ENCODE results near the gene MCFD2. TPM values are rescaled to one million over a fixed set of nuclear protein-coding genes. Genes with fewer than 3 reads are reported as not detected.

Gene MCFD2
- total and polyA plus RNA-seq, 4 donors, result 56.8 to 82.8 (median 70.4) TPM

DNA sequence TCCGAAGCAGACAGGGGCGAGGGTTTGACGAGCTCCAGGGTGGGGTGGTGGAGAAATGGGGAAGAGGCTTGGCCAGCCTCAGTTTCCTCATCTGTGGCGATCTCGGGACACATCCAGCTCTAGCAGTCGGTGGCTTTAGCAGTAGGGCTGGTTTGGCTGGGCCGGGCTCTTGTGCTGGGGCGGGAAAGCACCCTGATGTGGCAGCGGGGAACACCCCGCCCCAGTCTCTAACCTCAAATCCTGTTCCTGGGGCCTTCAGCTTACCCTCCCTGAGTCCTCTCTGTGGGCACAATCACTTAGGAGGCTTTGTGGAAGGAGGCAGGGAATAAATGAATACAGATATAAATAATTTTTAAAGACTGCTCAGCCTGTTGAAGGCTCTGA, 26.5 kb upstream of the MCFD2 start:
- no peaks in the 10 kb centered on the region for H3K9me3 ChIP-seq (ENCODE audit: control insufficient read depth, insufficient read depth, low read length)
- H3K4me3 ChIP-seq (ENCODE audit: low read depth, low read length), result peak overlapping the region; percentile 69
- 21% methylated on average over 8 of the region's 10 CpGs for WGBS (ENCODE audit: insufficient coverage)
- peaks cover 19% of the 10 kb centered on the region for H3K4me1 ChIP-seq (ENCODE audit: control insufficient read depth, insufficient read depth, low read length)
- peaks cover 8% of the 10 kb centered on the region for H3K36me3 ChIP-seq (ENCODE audit: control insufficient read depth, insufficient read depth, low read length)
- peak in 2 of 6 donors; percentile 3 to 13 for DNase-seq (ENCODE audit: low read depth in 4 of 6, low spot score in 6 of 6)
- H3K27ac ChIP-seq (ENCODE audit: low read depth, low read length), result no peak overlapping the region
- H3K27me3 ChIP-seq (ENCODE audit: control insufficient read depth, insufficient read depth, low read length), result no peaks in the 10 kb centered on the region

DNA sequence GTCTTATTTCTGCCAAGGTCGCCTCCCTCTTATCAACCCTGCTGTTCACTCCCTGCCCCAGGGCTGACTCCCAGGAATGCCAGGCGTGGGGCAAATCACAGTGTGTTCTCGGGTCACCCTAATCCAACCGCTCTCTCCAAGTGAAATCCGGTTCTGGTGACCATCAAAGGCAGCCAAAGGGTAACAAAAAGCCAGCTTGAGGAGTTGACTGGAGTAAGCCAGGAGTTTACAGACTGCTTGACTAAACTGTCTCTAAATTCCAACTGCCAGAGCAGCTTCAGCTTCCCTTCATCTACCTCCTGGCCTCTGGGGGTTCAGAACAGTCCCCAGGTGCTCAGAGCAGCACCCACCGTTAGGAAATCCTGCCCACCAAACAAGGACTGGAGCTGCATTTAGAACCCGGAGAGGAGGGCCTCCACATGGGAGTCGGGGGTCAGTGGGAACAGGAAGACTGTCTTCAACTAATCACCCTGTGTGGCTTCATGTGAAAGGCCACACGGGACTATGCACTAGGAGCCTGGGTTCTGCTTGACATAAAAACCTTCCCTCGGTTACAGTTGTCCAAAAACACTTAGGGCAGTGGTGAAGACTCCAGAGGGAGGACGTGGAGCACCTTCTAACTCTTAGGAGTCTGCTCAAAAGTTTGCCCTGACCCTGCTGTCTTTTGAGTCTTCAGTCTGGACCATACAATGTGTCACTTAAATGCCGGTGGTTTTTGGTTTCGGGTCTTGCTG, 24.2 kb upstream of the MCFD2 start:
- DNase-seq (ENCODE audit: low read depth in 4 of 6, low spot score in 6 of 6), result no peak
- WGBS (ENCODE audit: insufficient coverage), result 64% methylated on average over 13 of the region's 13 CpGs
- H3K4me3 ChIP-seq (ENCODE audit: low read depth, low read length), result peak overlapping the region; percentile 54
- H3K9me3 ChIP-seq (ENCODE audit: control insufficient read depth, insufficient read depth, low read length), result no peaks in the 10 kb centered on the region
- peak overlapping the region; percentile 61 for H3K27ac ChIP-seq (ENCODE audit: low read depth, low read length)
- H3K27me3 ChIP-seq (ENCODE audit: control insufficient read depth, insufficient read depth, low read length), result no peaks in the 10 kb centered on the region
- no peaks in the 10 kb centered on the region for H3K36me3 ChIP-seq (ENCODE audit: control insufficient read depth, insufficient read depth, low read length)
- peaks cover 19% of the 10 kb centered on the region for H3K4me1 ChIP-seq (ENCODE audit: control insufficient read depth, insufficient read depth, low read length)

DNA sequence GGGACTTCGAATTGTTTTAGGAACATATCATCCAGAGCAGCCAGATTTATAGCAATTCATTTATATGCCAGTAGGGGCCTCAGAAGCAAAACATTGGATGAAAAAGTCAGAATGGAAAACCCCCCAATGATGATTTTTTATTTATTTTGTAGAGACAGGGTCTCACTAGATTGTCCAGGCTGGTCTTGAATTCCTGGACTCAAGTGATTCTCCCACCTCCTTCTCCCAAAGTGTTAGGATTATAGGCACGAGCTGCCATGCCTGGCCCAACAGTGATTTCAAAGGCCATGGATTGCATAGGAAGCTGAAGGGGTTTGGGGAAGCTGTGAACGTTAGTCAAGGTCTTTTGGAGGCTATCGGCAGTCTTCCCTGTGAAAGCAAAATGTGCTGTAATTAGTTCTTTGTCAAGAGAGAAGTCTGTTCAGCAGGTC, 21.9 kb upstream of the MCFD2 start:
- Histone ChIP-seq H3K27ac (ENCODE audit: low read depth, low read length) (no peak overlapping the region), H3K9me3 (ENCODE audit: control insufficient read depth, insufficient read depth, low read length) (no peaks in the 10 kb centered on the region), H3K4me3 (ENCODE audit: low read depth, low read length) (no peak overlapping the region), H3K4me1 (ENCODE audit: control insufficient read depth, insufficient read depth, low read length) (peaks cover 14% of the 10 kb centered on the region), H3K36me3 (ENCODE audit: control insufficient read depth, insufficient read depth, low read length) (no peaks in the 10 kb centered on the region), H3K27me3 (ENCODE audit: control insufficient read depth, insufficient read depth, low read length) (no peaks in the 10 kb centered on the region)
- 50% methylated on average over 2 of the region's 4 CpGs for WGBS (ENCODE audit: insufficient coverage)
- DNase-seq (ENCODE audit: low read depth in 4 of 6, low spot score in 6 of 6), result no peak

DNA sequence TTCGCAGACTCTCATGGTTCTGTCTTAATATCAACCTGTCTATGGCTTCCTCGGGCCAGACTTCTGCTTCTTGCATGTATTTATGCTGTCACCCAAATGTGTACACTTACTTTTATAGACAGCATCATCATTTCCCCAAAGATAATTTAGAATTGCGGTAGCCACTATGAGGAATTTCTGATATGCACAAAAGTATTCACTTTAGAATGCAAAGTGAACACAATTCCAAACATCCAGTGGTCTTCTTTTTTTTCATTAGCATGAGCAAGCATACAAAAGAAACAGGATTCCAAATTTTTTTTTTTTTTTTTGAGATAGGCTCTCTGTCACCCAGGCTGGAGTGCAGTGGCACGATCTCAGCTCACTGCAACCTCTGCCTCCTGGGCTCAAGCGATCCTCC, 21.0 kb upstream of the MCFD2 start:
- Histone ChIP-seq H3K27ac (ENCODE audit: low read depth, low read length) (no peak overlapping the region), H3K27me3 (ENCODE audit: control insufficient read depth, insufficient read depth, low read length) (no peaks in the 10 kb centered on the region), H3K4me3 (ENCODE audit: low read depth, low read length) (no peak overlapping the region), H3K4me1 (ENCODE audit: control insufficient read depth, insufficient read depth, low read length) (peaks cover 7% of the 10 kb centered on the region), H3K9me3 (ENCODE audit: control insufficient read depth, insufficient read depth, low read length) (no peaks in the 10 kb centered on the region), H3K36me3 (ENCODE audit: control insufficient read depth, insufficient read depth, low read length) (no peaks in the 10 kb centered on the region)
- no peak for DNase-seq (ENCODE audit: low read depth in 4 of 6, low spot score in 6 of 6)
- whole genome bisulfite sequencing (ENCODE audit: insufficient coverage), result 92% methylated on average over 2 of the region's 5 CpGs

DNA sequence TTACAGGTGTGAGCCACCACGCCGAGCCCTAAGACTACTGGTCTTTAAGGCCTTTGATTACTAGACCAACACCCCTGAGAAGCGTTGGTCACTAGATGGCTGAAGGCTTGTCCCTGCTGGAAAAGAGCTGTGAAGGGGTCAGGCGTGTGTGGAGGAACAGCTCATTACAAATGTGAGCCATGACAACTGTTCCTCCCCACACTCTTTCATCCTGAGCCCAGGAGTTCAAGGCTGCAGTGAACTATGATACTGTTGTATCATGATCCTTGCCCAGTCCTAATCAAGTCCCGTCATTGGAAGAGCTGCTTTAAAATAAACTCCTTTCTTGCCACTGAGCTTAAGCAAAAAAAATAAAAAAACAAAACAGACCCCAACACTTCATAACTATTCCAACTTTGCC, 19.5 kb upstream of the MCFD2 start:
- DNase-seq (ENCODE audit: low read depth in 4 of 6, low spot score in 6 of 6), result no peak
- Histone ChIP-seq H3K36me3 (ENCODE audit: control insufficient read depth, insufficient read depth, low read length) (no peaks in the 10 kb centered on the region), H3K27ac (ENCODE audit: low read depth, low read length) (no peak overlapping the region), H3K4me3 (ENCODE audit: low read depth, low read length) (no peak overlapping the region), H3K27me3 (ENCODE audit: control insufficient read depth, insufficient read depth, low read length) (no peaks in the 10 kb centered on the region), H3K4me1 (ENCODE audit: control insufficient read depth, insufficient read depth, low read length) (peaks cover under 1% of the 10 kb centered on the region), H3K9me3 (ENCODE audit: control insufficient read depth, insufficient read depth, low read length) (no peaks in the 10 kb centered on the region)
- WGBS (ENCODE audit: insufficient coverage), result 98% methylated on average over 5 of the region's 5 CpGs

DNA sequence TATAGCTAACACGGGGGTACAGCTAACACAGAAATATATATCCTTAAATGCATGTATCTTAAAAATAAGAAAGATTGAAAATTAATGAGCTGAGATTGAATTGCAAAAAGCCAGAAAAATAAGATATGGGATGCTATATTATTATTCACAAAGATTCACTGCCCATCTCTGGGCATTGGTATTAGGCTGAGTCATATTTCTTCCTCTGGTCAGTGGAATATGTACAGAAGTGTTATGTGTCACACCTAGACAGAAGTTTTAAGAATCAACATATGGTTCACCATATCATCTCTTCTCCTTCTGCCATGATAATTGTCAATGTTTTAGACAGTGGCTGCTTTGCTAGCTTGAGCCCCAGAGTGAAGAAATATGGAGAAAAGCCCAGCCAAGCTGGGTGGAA, 14.0 kb upstream of the MCFD2 start:
- Histone ChIP-seq H3K27me3 (ENCODE audit: control insufficient read depth, insufficient read depth, low read length) (no peaks in the 10 kb centered on the region), H3K27ac (ENCODE audit: low read depth, low read length) (no peak overlapping the region), H3K4me3 (ENCODE audit: low read depth, low read length) (no peak overlapping the region), H3K4me1 (ENCODE audit: control insufficient read depth, insufficient read depth, low read length) (no peaks in the 10 kb centered on the region), H3K36me3 (ENCODE audit: control insufficient read depth, insufficient read depth, low read length) (no peaks in the 10 kb centered on the region), H3K9me3 (ENCODE audit: control insufficient read depth, insufficient read depth, low read length) (peaks cover 19% of the 10 kb centered on the region)
- DNase-seq (ENCODE audit: low read depth in 4 of 6, low spot score in 6 of 6), result no peak
- WGBS (ENCODE audit: insufficient coverage), result no CpG with 5 or more reads among the region's 1 CpG

DNA sequence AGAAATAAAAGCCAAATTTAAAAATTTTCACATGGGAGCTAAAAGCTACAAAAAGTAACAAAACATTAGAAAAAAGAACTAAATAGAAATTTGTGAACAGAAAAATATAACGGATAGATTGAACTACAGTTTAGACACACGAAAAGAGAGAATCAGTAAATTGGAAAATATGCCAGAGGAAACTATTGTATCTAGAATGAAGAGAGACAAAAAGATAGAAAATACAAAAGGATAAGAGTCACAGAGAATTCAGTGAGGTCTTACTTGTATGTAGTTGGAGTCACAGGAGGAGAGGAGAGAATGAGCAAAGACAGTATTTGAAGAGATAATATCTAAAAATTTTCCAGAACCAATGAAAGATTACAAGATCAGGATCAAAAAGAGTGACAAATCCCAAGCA, 11.3 kb upstream of the MCFD2 start:
- H3K27me3 ChIP-seq (ENCODE audit: control insufficient read depth, insufficient read depth, low read length), result no peaks in the 10 kb centered on the region
- no peaks in the 10 kb centered on the region for H3K4me1 ChIP-seq (ENCODE audit: control insufficient read depth, insufficient read depth, low read length)
- H3K27ac ChIP-seq (ENCODE audit: low read depth, low read length), result no peak overlapping the region
- no peak overlapping the region for H3K4me3 ChIP-seq (ENCODE audit: low read depth, low read length)
- H3K9me3 ChIP-seq (ENCODE audit: control insufficient read depth, insufficient read depth, low read length), result peaks cover 19% of the 10 kb centered on the region
- WGBS (ENCODE audit: insufficient coverage), result 93% methylated on average over 2 of the region's 2 CpGs
- no peaks in the 10 kb centered on the region for H3K36me3 ChIP-seq (ENCODE audit: control insufficient read depth, insufficient read depth, low read length)
- DNase-seq (ENCODE audit: low read depth in 4 of 6, low spot score in 6 of 6), result no peak

DNA sequence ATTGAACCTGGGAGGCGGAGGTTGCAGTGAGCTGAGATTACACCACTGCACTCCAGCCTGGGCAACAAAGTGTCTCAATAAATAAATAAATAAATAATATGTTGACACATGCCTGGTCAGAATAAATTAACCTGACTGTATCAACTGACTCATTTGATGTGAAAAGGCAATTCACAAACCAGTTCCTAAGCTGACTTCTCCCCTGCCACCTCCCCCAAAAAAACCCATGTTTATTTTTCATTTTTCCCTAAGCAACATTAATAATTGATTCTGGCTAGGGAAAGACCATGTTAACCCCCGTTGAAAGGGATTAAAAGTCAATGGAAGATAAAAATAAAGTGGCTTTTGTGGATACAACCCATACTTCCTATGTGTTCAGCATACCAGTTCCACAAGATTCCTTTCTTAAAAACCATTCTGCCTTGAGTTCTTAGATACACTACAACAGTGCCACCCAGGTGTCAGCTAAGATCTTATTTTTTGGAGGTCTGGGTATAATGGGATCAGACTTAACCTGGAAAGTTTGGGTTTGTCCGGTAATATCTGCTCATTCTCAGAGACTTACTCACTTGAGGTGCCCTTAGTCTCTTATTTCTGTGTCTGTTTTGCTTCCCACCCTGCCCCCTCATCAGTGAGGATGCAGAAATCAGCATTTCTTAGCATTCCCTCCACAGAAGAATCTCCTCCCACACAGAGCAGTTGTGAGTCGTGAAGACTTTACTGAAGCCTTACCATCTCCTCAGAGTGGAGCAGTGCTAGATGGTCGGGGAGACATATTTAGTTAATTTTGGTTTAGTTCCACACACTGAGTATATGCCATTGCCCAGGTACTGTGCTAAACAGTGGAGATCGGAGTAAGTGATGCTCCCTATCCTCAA, 10.1 kb upstream of the MCFD2 start:
- H3K9me3 ChIP-seq (ENCODE audit: control insufficient read depth, insufficient read depth, low read length), result peaks cover 19% of the 10 kb centered on the region
- no peaks in the 10 kb centered on the region for H3K4me1 ChIP-seq (ENCODE audit: control insufficient read depth, insufficient read depth, low read length)
- DNase-seq (ENCODE audit: low read depth in 4 of 6, low spot score in 6 of 6), result no peak
- WGBS (ENCODE audit: insufficient coverage), result 100% methylated on average over 2 of the region's 6 CpGs
- H3K27me3 ChIP-seq (ENCODE audit: control insufficient read depth, insufficient read depth, low read length), result no peaks in the 10 kb centered on the region
- no peak overlapping the region for H3K4me3 ChIP-seq (ENCODE audit: low read depth, low read length)
- no peaks in the 10 kb centered on the region for H3K36me3 ChIP-seq (ENCODE audit: control insufficient read depth, insufficient read depth, low read length)
- no peak overlapping the region for H3K27ac ChIP-seq (ENCODE audit: low read depth, low read length)

DNA sequence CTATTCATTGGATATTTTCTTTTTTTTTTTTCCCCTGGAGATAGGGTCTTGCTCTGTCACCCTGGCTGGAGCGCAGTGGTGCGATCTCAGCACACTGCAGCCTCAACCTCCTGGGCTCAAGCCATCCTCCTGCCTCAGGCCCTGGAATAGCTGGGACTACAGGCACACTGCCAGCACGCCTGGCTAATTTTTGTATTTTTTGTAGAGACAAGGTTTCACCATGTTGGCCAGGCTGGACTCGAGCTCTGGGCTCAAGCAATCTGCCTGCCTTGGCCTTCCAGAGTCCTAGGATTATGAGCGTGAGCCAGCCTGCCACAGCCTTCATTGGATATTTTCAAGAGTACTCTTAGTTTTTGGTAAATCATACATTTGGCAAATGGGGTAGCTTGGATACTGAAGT, 9.0 kb upstream of the MCFD2 start:
- no peak for DNase-seq (ENCODE audit: low read depth in 4 of 6, low spot score in 6 of 6)
- no peak overlapping the region for H3K4me3 ChIP-seq (ENCODE audit: low read depth, low read length)
- no peaks in the 10 kb centered on the region for H3K36me3 ChIP-seq (ENCODE audit: control insufficient read depth, insufficient read depth, low read length)
- H3K27me3 ChIP-seq (ENCODE audit: control insufficient read depth, insufficient read depth, low read length), result no peaks in the 10 kb centered on the region
- peaks cover 16% of the 10 kb centered on the region for H3K9me3 ChIP-seq (ENCODE audit: control insufficient read depth, insufficient read depth, low read length)
- WGBS (ENCODE audit: insufficient coverage), result 93% methylated on average over 3 of the region's 5 CpGs
- H3K27ac ChIP-seq (ENCODE audit: low read depth, low read length), result no peak overlapping the region
- no peaks in the 10 kb centered on the region for H3K4me1 ChIP-seq (ENCODE audit: control insufficient read depth, insufficient read depth, low read length)

DNA sequence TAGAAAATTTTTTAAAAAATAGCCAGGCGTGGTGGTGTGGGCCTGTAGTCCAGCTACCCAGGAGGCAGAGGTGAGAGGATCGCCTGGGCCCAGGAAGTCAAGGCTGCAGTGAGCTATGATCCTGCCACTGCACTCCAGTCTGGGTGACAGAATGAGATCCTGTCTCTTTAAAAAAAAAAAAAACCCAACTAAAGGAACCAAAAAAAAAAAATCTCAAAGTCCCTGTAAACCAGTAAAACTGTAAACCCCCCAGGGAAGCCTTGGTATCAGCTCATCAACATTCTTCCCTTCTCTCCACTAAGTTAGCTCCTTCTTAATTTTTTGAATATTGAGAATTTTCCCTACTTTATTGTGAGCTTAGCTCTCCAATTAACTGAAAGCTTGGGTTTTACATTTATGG, 8.4 kb upstream of the MCFD2 start:
- 95% methylated on average over 2 of the region's 2 CpGs for WGBS (ENCODE audit: insufficient coverage)
- no peak overlapping the region for H3K27ac ChIP-seq (ENCODE audit: low read depth, low read length)
- no peaks in the 10 kb centered on the region for H3K27me3 ChIP-seq (ENCODE audit: control insufficient read depth, insufficient read depth, low read length)
- peaks cover 15% of the 10 kb centered on the region for H3K9me3 ChIP-seq (ENCODE audit: control insufficient read depth, insufficient read depth, low read length)
- no peaks in the 10 kb centered on the region for H3K36me3 ChIP-seq (ENCODE audit: control insufficient read depth, insufficient read depth, low read length)
- no peak for DNase-seq (ENCODE audit: low read depth in 4 of 6, low spot score in 6 of 6)
- H3K4me1 ChIP-seq (ENCODE audit: control insufficient read depth, insufficient read depth, low read length), result no peaks in the 10 kb centered on the region
- no peak overlapping the region for H3K4me3 ChIP-seq (ENCODE audit: low read depth, low read length)
